ENCODE data around the gene PPCDC.

The PPCDC gene

DNA sequence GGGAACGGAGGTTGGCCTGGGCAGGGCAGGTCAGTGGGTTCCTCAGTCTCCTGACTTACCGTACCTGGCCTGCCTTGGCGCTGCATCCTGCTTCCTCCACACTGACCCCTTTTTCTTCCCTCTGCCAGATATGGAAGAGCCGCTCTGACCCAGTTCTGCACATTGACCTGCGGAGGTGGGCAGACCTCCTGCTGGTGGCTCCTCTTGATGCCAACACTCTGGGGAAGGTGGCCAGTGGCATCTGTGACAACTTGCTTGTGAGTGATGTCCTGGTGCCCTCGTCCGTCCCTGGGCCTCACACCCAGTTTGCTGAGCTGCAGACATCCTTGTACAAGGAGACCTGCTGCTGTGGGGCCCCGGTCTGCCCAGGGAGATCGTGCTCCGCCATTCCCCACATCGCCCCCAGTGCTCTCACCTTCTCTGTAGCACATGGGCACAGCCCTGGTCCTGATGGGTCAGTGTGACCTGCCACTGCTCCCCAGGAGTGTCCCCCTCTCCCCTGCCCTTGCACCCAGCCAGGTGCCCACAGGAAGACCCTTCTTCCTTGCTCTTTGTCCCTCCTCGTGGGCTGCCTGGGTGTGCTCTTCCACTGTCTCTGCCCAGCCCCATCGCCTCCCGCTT is 21.0 kb downstream of the PPCDC start:
- DNase-seq (ENCODE audit: low spot score) = no peak

DNA sequence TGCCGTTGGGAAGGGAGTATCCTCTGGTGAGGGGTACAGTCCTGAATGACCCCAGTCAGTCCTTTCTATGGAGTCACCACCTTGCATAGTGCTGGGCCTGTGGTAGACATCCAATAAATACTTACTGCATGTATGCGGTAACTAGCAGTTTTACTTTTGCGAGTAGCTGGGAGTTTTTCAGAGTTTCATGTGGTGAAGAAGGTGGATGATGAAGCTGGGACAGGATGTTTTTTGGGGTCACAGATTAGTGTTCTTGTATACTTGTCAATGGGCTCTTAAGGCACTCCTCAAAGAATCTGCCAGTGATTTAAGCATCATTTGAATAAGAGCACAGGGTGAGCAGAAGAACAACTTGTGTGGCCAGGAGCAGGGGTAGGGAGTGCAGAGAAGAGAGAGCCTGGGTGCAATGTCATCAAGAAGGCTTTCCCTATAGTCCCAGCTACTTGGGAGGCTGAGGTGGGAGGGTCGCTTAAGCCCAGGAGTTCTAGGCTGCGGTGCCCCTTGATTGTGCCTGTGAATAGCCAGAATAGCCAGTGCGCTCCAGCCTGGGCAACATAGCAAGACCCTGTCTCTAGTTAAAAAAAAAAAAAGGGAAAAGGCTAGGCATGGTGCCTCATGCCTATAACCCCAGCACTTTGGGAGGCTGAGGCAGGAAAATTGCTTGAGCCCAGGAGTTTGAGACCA is 22.1 kb downstream of the PPCDC start:
- no peak for DNase-seq (ENCODE audit: low spot score)

DNA sequence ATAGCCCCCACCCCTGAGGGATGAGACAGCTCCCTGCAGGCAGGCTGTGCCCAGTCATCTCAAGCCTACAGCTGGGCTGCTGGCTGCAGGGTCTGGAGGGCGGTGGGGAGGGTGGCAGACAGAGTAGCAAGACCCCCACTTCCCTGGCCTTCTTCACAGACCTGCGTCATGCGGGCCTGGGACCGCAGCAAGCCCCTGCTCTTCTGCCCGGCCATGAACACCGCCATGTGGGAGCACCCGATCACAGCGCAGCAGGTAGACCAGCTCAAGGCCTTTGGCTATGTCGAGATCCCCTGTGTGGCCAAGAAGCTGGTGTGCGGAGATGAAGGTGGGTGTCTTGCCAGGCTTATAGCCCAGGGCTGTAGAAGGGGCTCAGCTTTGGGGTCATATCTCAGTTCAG is 25.0 kb downstream of the PPCDC start:
- no peak for DNase-seq (ENCODE audit: low spot score)

DNA sequence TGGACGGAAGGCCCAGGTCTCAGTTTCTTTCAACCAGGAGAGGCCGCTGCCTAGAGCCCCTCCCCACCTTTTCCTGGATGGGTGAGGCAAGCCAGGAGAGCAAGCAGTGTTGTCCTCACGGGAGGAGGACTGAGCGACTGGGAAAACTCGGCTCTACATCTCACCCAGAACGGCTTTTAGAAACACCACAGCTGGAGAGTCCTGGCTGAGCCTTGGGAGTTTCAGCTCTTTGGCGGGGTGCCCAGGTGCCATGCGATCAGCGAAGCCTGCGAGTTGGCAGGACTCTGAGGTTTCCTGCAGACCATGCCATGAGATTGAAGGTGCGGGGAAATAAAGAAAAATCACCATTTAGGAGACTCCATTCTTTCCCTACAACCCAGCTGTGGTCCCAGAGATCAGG is 26.0 kb downstream of the PPCDC start:
- no peak for DNase-seq (ENCODE audit: low spot score)

DNA sequence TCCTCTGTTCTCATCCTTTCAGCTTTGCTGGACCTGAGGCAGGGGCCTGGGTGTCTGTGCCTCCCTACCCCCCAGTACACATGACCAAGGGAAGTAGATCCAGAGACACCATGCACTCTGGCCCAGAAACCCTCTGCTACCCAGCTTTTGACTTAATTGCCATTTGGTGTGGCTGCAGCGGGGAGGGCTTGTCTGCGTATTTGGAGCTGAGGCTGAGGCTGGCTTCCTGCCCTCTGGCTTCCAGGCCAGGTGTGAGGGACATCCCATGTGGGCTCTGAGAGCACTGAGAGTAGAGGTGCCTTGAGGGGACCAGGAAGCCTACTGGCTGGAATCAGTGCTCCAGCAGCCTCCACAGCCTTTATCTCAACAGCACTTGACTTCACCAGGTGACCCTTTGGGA is 26.9 kb downstream of the PPCDC start:
- DNase-seq (ENCODE audit: low spot score) = no peak

DNA sequence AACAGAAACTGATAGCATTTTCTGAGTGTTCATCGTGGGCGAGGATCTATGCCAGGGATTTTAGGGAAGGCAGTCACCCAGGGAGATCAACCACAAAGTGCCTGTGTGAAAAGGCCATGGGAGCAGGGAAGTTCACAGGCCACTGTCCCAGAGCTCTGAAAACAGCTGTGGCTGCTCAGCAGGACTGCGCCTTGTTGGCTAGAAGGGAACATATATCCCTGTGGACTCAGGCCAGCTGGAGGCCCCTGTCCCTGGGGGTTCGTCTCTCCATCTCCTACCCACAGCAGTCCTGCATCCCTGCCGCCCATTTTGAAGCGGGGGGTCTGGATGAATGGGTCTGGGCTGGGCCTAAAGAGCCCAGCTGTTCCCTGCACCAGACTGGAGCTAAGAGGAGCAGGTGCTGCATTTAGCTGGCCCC is 27.8 kb downstream of the PPCDC start:
- DNase-seq (ENCODE audit: low spot score) = no peak

DNA sequence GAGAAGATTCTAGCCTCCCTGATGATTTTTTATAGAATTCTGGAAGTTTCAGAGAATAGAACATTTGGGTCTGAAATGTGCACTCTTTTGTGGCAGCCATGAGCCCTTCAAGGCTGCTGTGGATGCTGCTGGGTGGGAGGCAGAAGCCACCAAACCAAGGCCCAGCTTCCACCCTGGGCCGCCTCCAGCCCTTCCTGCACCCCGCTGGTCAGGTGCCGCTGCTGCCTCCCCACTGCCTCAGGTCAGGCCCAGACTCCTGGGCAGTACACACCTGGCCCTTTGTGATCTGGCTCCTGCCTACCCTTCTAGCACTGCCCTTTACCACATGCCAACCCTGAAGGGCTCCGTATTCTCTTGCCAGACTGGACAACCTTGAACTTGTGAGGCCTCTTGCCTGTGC is 28.3 kb downstream of the PPCDC start:
- no peak for DNase-seq (ENCODE audit: low spot score)

DNA sequence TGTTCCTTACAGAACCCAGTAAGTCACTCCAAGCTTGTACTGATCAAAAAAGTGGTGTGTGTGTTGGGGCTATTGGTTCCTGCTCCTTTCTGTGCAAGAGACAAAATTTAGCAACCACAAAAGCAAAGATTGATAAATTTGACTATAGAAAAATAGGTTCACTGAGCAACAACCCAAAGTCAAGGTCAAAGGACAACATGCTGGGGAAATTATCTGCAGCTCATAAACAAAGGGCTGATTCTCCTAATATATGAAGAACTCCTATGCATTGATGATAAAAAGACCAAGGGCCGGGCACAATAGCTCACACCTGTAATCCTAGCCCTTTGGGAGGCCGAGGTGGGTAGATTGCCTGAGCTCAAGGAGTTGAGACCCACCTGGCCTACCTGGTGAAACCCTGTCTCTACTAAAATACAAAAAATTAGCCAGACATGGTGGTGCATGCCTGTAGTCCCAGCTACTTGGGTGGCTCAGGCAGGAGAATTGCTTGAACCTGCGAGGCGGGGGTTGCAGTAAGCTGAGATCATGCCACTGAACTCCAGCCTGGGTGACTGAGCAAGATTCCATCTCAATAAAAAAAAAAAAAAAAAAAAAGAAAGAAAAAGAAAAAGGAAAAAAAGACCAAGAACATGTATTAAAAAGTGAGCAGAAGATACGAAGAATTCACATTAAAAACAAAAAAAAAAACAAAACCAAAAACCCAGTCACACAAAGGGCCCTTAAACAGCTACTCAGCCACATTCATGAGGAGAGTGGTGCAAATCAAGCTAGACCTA is 29.8 kb downstream of the PPCDC start:
- no peak for DNase-seq (ENCODE audit: low spot score)

DNA sequence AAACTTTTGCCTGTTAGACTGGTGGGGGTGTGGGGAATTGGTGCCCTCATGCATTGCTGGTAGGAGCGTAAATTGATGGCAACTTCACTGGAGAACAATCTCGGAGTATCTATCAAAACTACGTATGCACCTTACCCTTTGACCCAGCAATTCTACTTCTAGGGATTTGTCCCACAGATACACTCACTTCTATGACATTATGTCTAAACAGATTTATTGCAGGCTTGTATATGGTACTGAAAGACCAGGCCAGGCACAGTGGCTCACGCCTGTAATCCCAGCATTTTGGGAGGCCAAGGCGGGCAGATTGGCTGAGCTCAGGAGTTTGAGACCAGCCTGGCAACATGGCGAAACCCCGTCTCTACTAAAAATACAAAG is 30.3 kb downstream of the PPCDC start:
- DNase-seq (ENCODE audit: low spot score) = no peak

DNA sequence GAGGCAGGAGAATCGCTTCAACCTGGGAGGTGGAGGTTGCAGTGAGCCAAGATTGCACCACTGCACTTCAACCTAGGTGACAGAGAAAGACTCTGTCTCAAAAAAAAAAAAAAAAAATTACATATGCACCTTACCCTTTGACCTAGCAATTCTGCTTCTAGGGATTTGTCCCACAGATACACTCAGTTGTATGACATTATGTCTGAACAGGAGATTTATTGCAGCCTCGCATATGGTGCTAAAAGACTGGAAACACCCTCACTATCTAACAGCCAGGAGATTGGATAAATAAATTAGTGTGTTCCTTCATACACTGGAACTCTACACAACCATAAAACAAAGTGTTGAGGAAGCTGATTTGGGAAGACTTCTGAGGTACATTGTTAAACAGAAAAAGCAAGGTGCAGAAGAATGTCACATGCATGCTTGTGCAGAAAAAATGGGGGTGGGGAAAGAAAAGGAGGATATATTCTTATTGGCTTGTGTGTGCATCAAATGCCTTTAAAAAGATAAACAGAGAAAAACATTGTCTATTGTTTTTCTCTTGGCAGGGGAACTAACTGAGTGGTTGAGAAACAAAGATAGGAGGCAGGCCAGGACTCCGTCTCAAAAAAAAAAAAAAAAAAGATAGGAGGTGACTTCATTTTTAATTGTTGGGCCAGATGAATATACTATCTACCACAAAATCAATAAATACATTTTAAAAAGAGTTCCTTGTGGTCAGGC is 30.9 kb downstream of the PPCDC start:
- no peak for DNase-seq (ENCODE audit: low spot score)

DNA sequence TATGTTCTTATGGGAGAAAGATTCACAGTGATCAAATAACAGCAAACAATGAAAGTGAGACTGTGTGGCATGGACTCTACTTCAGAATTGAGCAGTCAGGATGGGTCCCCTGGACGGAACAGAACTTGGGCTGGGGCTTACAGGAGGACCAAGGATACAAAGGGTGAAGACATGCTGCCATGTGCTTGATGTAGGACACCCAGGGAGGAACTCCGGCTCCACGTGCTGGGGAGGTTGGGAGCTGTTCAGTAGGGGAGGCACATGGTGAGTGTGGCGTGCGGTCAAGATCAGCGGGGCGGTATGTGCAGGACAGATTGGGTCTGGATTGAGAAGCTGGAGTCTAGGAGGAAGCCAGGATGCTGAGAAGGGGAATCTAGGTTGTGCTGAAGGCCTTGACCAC is 32.6 kb downstream of the PPCDC start:
- no peak for DNase-seq (ENCODE audit: low spot score)

DNA sequence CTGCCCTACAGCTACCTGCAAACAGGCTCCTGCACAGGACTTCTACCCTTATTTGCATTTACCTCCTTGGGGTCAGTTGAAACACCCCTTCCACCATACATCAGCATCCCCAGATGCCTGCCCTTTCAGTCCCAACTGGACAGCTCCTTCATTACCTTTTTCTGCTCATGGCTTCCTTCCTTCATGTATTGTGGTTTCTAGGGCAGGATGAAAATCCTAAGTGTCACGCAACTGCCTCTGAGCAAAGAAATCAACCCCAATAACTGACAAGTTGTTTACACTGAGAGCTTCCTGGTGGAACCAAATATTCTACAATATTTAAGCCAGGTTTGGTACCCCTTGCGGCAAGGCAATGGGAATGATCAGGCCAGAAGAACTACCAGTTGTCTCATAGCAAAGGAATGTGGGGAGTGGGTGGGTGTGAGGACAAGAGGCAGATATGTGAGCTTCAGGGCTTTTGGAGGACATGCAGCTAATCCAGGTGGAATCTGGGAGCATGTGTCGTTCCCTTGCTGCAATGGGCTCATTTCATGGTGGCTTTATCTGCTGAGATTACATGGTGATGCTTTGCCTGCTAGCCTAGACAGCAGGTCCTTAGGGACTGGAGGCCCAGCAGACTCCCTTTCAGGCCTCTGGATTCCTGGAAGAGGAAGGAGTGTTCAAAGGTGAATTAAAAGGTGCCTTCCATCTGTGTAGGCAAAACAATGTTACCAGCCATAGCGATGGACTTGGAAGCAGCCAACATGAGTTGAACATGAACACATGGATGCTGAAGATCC is 34.9 kb downstream of the PPCDC start:
- DNase-seq (ENCODE audit: low spot score) = peak; percentile 26

DNA sequence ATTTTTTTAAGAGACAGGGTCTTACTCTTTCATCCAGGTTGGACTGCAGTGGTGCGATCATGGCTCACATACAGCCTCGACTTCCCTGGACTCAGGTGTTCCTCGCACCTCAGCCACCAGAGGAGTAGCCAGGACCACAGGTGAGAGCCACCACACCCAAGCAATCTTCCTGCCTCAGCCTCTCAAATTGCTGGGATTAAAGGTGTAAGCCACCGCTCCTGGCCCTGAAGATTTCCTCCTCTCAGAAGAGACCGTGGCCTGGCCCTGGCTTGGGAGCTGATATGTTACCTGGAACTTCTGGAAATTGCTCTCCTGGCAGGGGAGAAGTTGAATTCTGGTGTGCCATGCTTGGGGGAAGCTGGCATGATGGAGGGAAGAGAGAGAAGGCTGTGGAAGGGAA is 36.2 kb downstream of the PPCDC start:
- peak; percentile 8 for DNase-seq (ENCODE audit: low spot score)

DNA sequence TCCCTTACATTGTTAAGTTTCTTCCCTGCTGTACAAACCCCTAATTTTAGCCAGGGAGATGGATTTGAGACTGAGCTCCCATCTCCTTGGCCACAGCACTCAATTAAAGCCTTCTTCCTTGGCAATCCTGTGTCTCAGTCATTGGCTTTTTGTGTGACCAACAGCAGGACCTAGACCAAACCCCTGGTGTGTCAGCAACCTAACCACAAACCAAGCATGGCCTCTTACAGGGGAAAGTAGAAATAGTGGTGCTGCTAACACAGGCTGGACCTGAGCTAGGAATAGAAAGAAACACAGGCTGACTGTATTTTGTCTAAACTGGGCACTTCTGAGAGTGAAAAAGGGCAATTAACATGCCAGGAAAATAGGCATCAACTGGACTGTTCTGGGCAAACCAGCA is 37.9 kb downstream of the PPCDC start:
- peak; percentile 62 for DNase-seq (ENCODE audit: low spot score)

DNA sequence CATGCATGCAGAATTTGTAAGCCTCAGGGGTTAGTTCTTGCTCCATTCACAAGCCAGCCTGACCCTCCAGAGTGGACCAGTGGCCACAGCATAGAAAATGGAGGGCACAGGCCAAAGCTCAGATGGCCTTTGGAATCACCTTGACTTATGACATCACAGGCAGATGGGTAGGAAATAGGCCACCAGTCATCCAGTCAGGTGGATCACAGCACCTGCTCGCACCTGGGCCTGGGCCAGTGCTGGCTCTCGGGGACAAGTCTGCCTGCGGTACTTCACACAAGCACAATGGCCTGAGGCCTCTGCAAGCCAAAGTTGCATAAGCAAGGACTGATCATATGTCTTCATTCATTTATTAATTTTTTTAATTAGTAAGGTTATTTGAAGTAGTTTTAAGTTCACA is 39.3 kb downstream of the PPCDC start:
- DNase-seq (ENCODE audit: low spot score) = peak; percentile 45

DNA sequence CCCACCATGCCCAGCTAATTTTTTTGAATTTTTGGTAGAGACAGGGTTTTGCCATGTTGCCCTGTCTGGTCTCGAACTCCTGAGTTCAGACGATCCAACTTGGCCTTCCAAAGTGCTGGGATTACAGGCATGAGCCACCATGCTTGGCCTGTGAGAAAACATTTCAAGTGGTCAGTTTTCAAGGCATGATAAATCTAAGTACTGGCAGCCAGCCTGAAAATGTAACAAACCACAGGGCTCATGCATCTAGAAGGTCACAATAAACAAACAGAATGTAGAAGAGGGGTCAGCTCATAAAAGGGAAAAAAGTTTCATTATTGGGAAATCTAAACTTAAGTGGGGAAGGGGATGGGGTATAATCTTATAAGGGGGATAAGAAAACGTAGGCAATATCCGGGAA is 39.9 kb downstream of the PPCDC start:
- peak; percentile 45 for DNase-seq (ENCODE audit: low spot score)

DNA sequence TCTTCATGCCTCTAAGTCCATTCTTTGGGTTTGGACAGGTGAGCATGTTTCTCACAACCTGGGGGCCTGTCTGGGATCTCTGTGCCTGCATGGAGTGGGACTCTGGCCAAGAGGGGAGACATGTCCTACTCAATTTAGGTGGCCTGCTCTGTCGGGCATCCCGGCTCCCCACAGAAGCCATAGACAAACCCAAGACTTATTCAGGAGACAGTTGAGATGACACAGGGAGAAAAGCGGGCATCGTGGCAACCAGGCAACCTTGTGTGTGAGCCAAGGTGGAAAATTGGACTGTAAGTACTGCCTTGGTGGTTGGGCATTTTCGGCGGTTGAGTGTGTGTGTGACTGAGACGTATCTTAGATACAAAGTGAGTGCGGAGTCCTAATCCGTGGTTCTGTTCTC is 40.5 kb downstream of the PPCDC start:
- peak; percentile 51 for DNase-seq (ENCODE audit: low spot score)

DNA sequence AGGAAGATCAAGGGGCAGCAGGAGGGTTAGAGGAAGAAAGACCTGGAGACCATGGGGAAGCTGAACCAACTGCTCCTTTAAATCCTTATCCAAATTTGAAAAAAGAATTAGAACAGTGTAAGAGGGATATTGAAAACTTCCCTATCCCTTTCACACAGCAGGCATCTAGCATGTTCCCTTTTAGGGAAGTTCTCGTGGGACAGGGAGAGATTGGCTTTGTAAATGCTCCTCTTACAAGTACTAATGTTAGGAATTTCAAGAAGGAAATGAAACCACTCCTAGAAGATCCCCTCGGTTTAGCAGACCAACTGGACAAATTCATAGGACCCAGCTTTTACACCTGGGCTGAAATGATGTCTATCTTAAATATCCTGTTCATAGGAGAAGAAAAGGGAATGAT is 41.5 kb downstream of the PPCDC start:
- no peak for DNase-seq (ENCODE audit: low spot score)

DNA sequence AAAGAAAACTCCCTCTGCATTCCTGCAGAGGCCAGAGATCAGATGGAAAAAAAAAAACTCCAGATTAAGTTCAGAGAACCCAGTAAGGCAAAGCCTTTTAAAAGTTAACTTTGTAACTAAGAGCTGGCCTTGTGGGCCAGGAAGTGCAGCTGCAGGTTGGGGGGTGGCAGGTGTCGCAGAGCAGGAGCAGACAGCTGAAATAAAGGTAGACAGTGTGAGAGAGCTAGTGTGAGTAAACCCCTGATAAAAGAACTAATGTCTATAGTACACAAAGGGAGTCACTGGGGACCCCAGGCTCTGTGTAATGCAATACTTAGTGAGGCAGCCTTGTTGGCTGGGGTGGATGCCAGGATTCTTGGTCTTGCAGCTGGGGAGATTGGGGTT is 42.1 kb downstream of the PPCDC start:
- peak; percentile 63 for DNase-seq (ENCODE audit: low spot score)

DNA sequence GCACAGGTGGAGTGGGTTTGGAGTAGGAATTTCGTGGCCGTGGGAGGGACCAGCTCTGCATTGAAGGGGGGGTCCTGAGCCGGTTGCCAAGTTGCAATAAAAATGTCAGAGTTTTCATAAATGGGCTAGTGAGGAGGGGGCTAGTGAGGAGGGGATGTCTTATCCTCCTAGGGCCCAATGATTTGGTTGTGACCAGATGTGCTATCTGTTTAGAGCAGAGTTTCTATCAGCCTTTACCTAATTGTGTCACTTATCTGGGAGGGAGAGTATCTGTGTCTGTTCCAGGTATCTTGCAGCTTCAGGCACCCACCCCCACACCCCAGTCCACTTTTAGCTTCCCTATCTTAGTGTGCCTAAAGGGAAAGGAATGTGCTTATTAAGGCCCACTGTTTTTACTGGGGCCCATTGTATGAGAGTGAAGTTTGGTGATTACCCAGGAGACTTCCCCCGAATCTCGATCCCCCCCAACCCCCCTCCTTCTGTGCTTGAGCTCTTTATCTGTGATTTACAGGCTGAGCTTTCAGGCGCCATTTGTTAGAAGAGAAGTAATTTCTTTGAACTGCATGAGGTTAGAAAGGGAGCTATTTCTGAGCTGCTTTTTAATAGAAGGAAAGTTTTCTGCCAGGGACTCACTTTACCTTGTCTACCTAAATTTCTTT is 42.6 kb downstream of the PPCDC start:
- peak; percentile 6 for DNase-seq (ENCODE audit: low spot score)

DNA sequence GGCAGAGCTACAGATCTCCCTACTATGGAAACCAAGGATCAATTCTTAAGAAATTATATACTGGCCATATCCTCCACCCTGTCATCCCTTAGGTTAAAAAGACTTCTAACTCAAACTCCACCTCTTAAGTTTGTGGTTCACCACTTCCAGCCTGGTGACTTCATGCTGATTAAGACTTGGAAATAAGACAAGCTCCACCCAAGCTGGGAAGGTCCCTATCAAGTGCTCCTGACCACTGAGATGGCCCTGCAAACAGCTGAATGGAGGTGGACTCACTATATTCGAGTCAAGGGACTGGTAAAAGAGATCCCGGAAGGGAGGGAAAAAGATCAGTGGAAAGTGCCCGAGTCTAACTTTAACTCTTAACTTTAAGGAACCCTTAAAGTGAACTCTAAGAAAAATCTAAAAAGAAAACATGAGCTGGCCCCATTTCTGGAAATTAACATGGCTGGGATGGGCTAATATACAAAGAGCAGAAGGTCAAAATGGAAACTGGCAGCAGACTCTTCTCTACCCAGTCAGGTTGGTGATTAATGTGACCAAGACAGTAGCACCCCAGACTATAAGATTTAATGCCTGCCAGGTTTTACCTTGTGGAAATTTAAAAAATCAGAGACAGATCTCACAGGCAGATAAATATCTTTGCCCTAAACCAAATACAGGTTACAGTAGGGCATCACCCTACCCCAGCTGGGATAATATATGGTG is 43.9 kb downstream of the PPCDC start:
- no peak for DNase-seq (ENCODE audit: low spot score)

Data from left forelimb (tissue), 1 donor.